NCI-H69 (cell line): Measurements from ENCODE around the gene LDLRAD3.
"Not testable (repeated sequence)": the region's sequence is repeated elsewhere in the genome, so short reads cannot be mapped to it uniquely, and the experiment has no call there.

Experiments used
- DNase-seq: peaks from one replicate; lab custom pipeline; 2025; lab: John Stamatoyannopoulos, UW

Gene LDLRAD3, protein sequence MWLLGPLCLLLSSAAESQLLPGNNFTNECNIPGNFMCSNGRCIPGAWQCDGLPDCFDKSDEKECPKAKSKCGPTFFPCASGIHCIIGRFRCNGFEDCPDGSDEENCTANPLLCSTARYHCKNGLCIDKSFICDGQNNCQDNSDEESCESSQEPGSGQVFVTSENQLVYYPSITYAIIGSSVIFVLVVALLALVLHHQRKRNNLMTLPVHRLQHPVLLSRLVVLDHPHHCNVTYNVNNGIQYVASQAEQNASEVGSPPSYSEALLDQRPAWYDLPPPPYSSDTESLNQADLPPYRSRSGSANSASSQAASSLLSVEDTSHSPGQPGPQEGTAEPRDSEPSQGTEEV

DNA sequence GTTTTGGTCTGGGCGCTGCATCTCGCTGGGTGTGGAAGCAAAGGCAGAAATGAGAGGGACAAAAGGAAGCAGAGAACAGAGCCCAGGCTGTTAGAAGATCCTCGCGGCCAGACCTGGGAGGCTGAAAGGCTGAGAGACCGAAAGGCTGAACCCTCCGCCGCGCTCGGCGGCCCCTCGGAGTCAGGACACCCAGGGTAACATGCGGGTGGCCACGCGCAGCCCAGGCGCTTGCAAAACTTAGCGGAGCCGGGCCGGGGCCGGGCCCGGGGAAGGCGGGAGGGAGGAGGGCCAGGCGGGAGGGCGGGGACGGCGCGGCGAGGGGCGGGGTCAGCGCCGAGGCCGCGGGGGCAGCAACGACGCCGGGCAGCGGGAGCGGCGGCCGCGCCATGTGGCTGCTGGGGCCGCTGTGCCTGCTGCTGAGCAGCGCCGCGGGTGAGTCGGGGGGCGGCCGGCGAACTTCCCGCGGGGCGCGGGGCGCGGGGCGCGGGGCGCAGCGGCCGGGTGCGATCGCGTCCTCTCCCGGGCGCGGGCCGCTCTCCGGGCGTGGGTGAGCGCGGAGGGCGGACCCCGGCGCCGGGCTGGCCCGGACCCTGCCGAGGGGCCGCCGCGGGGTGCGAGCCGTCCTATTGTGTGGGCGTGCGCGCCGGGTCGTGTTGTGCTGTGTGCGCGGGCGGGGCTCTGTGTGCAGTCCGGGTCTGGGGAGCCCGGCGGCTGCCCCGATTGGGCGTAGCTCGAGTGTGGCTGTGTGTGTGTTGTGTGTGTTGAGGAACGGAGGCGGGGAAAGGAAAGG, at the start of gene LDLRAD3:
TSS of gene LDLRAD3 (plus strand) at position 350 of the 790 bp plus-strand sequence. CDS start at position 387, 37 bp downstream.
- peak; percentile 98 for DNase-seq

DNA sequence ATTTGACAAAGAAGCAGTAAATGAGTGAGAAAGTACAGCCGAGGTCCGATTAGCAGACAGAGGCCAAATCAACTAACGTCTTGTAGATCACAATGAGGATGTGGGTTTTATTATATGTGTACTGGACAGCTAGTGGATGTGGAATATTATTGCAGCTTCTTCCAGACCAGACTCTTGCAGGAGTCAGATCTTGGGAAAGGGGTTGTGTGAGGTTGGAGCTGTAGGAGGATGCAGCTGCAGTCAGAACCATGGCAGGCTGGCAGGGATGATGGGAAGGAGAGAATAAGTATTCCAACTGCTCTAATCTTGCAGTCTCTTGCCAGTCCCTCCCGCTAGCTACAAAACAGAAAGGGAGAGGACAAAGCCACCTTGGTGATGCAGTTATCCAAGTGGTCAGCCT, 46.8 kb upstream of the LDLRAD3 start:
- DNase-seq = no peak

DNA sequence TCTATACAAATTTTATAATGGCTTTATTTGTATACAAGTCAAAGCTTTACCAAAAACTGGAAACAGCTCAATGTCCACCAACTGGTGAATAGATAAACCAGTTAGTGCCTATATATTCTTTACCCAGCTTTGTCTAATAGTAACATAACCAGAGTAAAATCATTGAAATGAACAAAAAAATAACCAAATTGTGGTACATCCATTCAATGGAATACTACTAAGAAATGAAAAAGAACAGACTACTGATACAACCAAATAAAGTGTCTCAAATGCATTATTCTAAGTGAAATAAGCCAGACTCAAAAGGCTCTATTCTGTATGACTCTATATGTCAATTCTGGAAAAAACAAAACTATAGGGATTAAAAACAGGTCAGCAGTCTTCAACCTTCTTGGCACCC, 40.9 kb upstream of the LDLRAD3 start:
- DNase-seq = no peak

DNA sequence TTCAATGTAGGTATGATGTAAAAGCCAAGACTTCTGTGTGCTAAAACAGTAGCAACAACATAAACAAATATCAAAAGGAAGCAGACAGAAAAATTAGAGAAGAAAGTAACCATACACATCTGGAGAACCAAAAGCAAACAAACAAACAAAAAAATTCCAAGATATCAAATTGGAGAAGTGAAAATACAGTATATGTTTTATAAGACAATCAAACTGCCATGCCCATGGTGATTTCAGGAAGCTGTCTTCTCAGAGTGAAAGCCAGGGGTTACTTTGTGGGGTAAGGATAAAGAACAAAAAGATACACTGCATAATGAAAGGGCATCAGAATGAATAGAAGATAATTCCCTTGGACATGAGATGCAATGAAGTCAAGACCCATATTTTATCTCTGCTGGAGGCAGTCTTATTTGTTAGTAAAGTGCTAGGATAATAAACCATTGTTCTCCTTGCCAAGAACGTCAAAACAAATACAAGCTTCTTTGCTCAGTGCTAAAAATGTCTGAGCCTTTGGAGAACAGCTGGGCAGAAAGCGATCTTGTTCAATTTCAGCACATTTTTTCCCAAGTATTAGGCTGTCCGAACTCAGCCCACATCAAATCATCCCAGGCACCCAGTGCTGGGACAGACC, 38.1 kb upstream of the LDLRAD3 start:
- DNase-seq = peak; percentile 41

GRCh38 chr11:35906277-35906661, 37.6 kb upstream of the LDLRAD3 start:
- DNase-seq = no peak

- DNase-seq = no peak
These were observed 37.2 kb upstream of the LDLRAD3 start for GRCh38 chr11:35906681-35907080.

GRCh38 chr11:35907648-35908431, 36.0 kb upstream of the LDLRAD3 start:
- peak; percentile 54 for DNase-seq

DNA sequence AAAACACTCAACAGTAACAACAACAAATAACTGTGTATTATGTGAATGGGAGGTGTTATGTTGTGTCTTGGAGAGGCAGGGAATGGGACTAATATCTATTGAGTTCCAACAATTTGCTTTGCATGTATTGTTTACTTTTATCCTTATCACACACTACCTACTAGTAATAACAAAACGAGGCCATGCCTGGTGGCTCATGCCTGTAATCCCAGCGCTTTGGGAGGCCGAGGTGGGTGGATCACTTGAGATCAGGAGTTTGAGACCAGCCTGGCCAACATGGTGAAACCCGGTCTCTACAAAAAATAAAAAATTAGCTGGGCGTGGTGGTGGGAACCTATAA, 35.5 kb upstream of the LDLRAD3 start:
- not testable (repeated sequence) for DNase-seq

DNA sequence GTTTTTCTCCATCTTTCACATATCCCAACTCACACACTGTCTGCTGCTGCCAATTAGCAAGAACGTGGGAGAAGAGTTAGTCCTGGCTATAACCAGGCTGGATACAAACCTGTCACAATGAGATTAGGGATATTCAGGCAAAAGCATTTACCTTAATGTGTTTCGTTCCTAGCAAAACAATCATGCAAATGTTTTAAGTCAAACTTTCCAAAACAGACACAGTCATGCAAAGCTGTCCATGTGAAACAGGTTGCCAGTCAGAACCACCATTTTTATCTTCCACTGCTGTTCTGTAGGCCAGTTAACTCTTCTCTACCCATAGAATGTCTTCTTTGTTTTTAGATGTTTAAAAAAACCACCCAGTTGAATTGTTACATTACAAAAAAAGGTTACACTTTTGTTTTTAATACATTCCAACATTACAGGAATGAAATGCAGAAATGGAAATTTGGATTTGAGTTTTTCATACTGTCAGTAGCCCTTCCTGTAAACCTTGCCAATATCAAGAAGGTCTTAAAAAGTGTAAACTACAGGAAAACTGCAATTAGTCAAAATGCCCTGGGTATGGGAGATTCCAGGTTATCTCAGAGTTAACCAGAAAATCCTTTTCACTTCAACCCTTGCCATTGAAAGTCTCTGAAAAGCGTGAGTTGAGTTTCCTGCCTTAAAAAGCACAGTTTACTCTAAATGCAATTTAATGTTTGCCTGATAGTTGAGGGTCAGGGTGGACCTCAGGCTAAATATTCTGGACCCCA, 34.2 kb upstream of the LDLRAD3 start:
- no peak for DNase-seq

DNA sequence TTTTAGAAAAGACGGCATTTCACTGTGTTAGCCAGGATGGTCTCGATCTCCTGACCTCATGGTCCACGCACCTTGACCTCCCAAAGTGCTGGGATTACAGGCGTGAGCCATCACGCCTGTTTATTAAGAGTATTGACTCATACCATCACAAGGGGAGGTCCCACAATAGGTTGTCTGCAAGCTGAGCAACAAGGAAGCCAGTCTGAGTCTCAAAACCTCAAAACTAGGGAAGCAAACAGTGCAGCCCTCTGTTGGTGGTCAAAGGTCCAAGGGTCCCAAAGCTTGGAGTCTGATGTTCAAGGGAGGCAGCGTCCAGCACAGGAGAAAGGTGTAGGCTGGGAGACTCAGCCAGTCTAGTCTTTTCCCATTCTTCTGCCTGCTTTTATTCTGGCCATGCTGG, 32.8 kb upstream of the LDLRAD3 start:
- DNase-seq = no peak

DNA sequence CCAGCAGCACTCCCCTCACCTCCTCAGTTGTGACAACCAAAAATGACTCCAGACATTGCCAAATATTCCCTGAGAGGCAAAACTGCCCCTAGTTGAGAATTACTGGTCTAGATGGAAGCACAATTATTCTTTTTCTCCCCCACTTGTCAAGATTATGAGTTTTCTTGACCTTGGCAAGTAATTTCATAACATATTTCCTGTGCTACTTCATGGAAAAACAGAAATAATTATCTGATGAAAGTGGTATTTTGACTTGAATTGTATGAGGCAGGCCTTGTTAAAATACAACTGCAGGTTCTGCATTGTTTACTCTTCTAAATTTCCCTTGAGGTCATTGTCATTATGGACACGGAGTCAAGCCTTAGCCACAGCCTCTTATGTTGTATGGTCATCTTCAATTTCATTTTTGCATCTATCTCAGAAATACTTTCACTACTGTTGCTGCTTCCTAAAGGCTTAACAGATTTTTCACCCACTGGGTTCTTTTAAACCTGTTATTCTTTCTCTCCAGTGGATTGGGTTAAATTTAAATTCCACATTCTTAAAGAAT, 32.2 kb upstream of the LDLRAD3 start:
- no peak for DNase-seq

DNA sequence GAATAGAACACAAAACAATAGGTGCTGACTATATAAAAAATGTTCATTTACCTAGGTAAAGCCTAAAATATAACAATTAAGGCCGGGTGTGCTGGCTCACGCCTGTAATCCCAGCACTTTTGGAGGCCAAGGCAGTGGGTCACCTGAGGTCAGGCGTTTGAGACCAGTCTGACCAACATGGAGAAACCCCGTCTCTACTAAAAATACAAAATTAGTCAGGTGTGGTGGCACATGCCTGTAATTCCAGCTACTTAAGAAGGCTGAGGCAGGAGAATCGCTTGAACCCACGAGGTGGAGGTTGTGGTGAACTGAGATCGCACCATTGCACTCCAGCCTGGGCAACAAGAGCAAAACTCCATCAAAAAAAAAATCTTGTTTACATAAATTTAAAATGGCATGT, 31.4 kb upstream of the LDLRAD3 start:
- not testable (repeated sequence) for DNase-seq

DNA sequence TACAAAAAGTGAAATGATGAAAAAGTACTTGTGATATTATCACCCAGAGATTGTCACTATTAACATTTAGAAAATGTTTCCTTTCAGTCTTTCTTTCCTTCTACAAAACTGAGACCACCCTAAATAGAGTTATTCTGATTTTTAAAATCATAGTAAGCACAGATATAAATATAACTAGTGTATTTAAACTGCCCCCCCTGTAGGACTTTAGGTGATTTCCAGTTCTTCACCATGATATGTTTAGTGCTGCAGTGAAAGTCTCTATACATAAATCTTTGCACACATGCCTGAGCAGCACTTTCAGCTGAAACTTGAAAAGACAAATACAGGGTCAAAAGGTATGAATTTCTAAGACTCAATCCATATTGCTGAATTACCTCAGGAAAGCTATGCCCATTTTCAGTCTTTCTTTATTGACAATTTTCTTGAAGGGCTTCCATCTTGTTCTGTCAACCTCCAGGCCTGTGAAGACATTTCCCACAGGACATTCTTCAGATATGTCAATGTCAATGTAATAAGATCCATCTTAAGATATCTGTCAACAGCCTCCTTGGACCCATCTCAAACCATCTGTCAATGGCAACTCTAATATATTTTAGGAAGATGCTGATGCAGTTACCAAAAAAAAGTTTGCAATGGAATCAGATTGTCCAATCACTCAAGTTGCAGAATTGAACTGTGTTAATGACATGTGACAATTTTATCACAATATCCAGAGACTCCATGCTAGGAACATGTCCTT, 30.8 kb upstream of the LDLRAD3 start:
- DNase-seq = no peak

- DNase-seq = no peak
These were observed 29.0 kb upstream of the LDLRAD3 start for GRCh38 chr11:35914816-35915215.

GRCh38 chr11:35916270-35916669, 27.6 kb upstream of the LDLRAD3 start:
- no peak for DNase-seq

- DNase-seq = no peak
These were observed 26.2 kb upstream of the LDLRAD3 start for GRCh38 chr11:35917676-35918075.

GRCh38 chr11:35918716-35919115, 25.1 kb upstream of the LDLRAD3 start:
- DNase-seq = peak; percentile 78

- peak; percentile 90 for DNase-seq
These were observed 24.6 kb upstream of the LDLRAD3 start for GRCh38 chr11:35919244-35919643.

GRCh38 chr11:35923452-35923851, 20.4 kb upstream of the LDLRAD3 start:
- DNase-seq = no peak

- DNase-seq = no peak
These were observed 19.1 kb upstream of the LDLRAD3 start for GRCh38 chr11:35924811-35925210.
